ENCODE measurements around the gene FLOT1. TPM values are rescaled to one million over a fixed set of nuclear protein-coding genes. Genes with fewer than 3 reads are reported as not detected.

The FLOT1 gene
- total and polyA plus RNA-seq, 9 of the 15 experiments (the other 6 are each of a cell fraction or from before 2014, with no cell fraction given), result 11.7 to 149 (median 118) TPM

DNA sequence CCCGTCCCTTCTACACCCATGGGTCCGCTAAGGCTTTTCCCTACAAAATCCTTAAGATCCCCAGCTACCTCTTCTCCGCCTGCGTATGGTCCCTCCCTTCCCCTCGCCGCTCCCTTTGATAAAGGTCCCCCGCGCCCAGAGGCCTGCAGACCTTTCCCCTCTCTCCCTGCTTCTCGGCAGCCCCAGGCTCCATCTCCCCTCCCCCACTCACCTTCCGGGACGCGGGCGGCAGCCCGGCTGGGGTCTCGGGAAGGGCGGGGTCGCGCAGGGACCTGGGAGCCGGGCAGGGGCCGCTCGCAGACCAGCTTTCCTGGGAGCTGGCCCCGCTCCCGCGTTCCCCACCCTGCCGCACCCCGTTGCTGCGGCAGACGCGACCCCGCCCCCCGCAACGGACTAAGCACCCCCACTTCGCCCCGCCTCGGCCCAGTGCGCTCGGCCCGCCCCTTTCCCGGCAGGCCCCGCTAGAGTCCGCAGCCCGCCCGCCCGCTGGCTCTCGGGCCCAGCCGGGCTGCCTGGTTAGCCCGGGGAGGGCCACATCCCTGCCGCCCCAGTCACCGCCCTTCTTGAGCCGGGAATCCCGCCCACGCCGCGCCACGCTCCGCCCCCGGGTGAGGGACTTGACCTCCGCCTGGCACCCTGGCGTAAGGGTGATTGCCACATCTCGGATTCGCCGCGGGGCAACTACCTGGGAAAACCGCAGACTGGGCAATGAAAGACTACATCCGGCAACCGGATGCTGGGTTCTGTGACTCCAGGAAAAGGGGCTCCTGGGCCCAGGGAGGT lies at the start of gene FLOT1 (continued):
- peak; percentile 92; the same call in 1 of the 2 replicates for TF ChIP-seq POLR2AphosphoS2 (IDR thresholded peaks at IDR 0.05; ENCODE audit: low read length)
- TF ChIP-seq CHCHD3 (CRISPR knock-in tag; IDR thresholded peaks at IDR 0.05), result peak; percentile 39; the same call in 1 of the 2 replicates
- TF ChIP-seq HDAC3 (IDR thresholded peaks at IDR 0.05; ENCODE audit: borderline replicate concordance, partially characterized antibody), result no peak
- no peak for TF ChIP-seq ZSCAN29 (IDR thresholded peaks at IDR 0.05)
- peak in 2 of 3 experiments; percentile 25 to 59 for TF ChIP-seq YY1 (IDR thresholded peaks at IDR 0.05; ENCODE audit: borderline replicate concordance in 1 of 3, control insufficient read depth in 1 of 3, extremely low read depth in 1 of 3, insufficient read depth in 3 of 3, insufficient read length in 1 of 3, insufficient replicate concordance in 2 of 3, low read depth in 1 of 3, low read length in 2 of 3)
- no peak for TF ChIP-seq ZNF695 (CRISPR knock-in tag; IDR thresholded peaks at IDR 0.05)
- TF ChIP-seq, protein P1, sequence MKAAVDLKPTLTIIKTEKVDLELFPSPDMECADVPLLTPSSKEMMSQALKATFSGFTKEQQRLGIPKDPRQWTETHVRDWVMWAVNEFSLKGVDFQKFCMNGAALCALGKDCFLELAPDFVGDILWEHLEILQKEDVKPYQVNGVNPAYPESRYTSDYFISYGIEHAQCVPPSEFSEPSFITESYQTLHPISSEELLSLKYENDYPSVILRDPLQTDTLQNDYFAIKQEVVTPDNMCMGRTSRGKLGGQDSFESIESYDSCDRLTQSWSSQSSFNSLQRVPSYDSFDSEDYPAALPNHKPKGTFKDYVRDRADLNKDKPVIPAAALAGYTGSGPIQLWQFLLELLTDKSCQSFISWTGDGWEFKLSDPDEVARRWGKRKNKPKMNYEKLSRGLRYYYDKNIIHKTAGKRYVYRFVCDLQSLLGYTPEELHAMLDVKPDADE (conservative IDR thresholded peaks at IDR 0.05; ENCODE audit: control insufficient read depth, low read depth, low read length), result peak; percentile 82; the same call in 1 of the 2 replicates
- no peak for TF ChIP-seq MTA2 (IDR thresholded peaks at IDR 0.05; ENCODE audit: low read depth)
- TF ChIP-seq RUNX1 (IDR thresholded peaks at IDR 0.05; ENCODE audit: low read depth), result 0 out of 2 replicates have a peak, but pooled peaks have one; percentile 46
- TF ChIP-seq TARDBP (IDR thresholded peaks at IDR 0.05), result no peak
- no peak for TF ChIP-seq SMAD2 (IDR thresholded peaks at IDR 0.05; ENCODE audit: low read depth, low read length)
- TF ChIP-seq RBM39 (optimal IDR thresholded peaks at IDR 0.05; ENCODE audit: low read depth, low read length), result no peak
- peak; percentile 54 for TF ChIP-seq CREM (IDR thresholded peaks at IDR 0.05; ENCODE audit: low read depth)
- TF ChIP-seq, protein P2, sequence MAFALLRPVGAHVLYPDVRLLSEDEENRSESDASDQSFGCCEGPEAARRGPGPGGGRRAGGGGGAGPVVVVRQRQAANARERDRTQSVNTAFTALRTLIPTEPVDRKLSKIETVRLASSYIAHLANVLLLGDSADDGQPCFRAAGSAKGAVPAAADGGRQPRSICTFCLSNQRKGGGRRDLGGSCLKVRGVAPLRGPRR (CRISPR knock-in tag; IDR thresholded peaks at IDR 0.05), result no peak
- peak; percentile 12 to 63 for TF ChIP-seq NONO (IDR thresholded peaks at IDR 0.05; ENCODE audit: low read depth in 2 of 2, low read length in 1 of 2)
- TF ChIP-seq SMARCE1 (IDR thresholded peaks at IDR 0.05), result peak; percentile 16
- TF ChIP-seq TEAD1 (CRISPR knock-in tag; IDR thresholded peaks at IDR 0.05), result peak; percentile 39 to 48; a peak in 2 of 4 replicates
- TF ChIP-seq, protein P3, sequence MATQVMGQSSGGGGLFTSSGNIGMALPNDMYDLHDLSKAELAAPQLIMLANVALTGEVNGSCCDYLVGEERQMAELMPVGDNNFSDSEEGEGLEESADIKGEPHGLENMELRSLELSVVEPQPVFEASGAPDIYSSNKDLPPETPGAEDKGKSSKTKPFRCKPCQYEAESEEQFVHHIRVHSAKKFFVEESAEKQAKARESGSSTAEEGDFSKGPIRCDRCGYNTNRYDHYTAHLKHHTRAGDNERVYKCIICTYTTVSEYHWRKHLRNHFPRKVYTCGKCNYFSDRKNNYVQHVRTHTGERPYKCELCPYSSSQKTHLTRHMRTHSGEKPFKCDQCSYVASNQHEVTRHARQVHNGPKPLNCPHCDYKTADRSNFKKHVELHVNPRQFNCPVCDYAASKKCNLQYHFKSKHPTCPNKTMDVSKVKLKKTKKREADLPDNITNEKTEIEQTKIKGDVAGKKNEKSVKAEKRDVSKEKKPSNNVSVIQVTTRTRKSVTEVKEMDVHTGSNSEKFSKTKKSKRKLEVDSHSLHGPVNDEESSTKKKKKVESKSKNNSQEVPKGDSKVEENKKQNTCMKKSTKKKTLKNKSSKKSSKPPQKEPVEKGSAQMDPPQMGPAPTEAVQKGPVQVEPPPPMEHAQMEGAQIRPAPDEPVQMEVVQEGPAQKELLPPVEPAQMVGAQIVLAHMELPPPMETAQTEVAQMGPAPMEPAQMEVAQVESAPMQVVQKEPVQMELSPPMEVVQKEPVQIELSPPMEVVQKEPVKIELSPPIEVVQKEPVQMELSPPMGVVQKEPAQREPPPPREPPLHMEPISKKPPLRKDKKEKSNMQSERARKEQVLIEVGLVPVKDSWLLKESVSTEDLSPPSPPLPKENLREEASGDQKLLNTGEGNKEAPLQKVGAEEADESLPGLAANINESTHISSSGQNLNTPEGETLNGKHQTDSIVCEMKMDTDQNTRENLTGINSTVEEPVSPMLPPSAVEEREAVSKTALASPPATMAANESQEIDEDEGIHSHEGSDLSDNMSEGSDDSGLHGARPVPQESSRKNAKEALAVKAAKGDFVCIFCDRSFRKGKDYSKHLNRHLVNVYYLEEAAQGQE (IDR thresholded peaks at IDR 0.05; ENCODE audit: borderline replicate concordance), result 0 out of 2 replicates have a peak, but pooled peaks have one; percentile 23
- TF ChIP-seq, protein P3 (CRISPR knock-in tag; IDR thresholded peaks at IDR 0.05; ENCODE audit: low read depth), result peak; percentile 54; the same call in 1 of the 2 replicates
